ENCODE data around the gene WIF1. TPM values are rescaled to one million over a fixed set of nuclear protein-coding genes. Genes with fewer than 3 reads are reported as not detected.

The WIF1 gene
- total RNA-seq, 1 experiment from 2014 or later = not detected

- in situ Hi-C loops (cut with HindIII; ENCODE audit: low pct_unique_long_range_greater_than_20kb, low sequenced_read_pairs) = no loop called here
- DNase-seq (ENCODE audit: low read depth) = no peak
Measured at GRCh38 chr12:65125975-65126374, 4.9 kb upstream of the WIF1 start.

GRCh38 chr12:65125247-65125646, 4.1 kb upstream of the WIF1 start:
- in situ Hi-C loops (cut with HindIII; ENCODE audit: low pct_unique_long_range_greater_than_20kb, low sequenced_read_pairs) = no loop called here
- no peak for DNase-seq (ENCODE audit: low read depth)

GRCh38 chr12:65123435-65124063, 2.4 kb upstream of the WIF1 start:
- in situ Hi-C loops (cut with HindIII; ENCODE audit: low pct_unique_long_range_greater_than_20kb, low sequenced_read_pairs) = no loop called here
- DNase-seq (ENCODE audit: low read depth) = peak; percentile 22

- in situ Hi-C loops (cut with HindIII; ENCODE audit: low pct_unique_long_range_greater_than_20kb, low sequenced_read_pairs) = no loop called here
- DNase-seq (ENCODE audit: low read depth) = no peak
Measured at GRCh38 chr12:65122703-65123102, 1.6 kb upstream of the WIF1 start.

- in situ Hi-C loops (cut with HindIII; ENCODE audit: low pct_unique_long_range_greater_than_20kb, low sequenced_read_pairs) = no loop called here
- DNase-seq (ENCODE audit: low read depth) = no peak
Measured at GRCh38 chr12:65121956-65122469, 908 bp upstream of the WIF1 start.

GRCh38 chr12:65119063-65119462, 2.0 kb downstream of the WIF1 start:
- no peak for DNase-seq (ENCODE audit: low read depth)
- in situ Hi-C loops (cut with HindIII; ENCODE audit: low pct_unique_long_range_greater_than_20kb, low sequenced_read_pairs) = no loop called here

GRCh38 chr12:65113621-65114035, 7.5 kb downstream of the WIF1 start:
- no peak for DNase-seq (ENCODE audit: low read depth)
- in situ Hi-C loops (cut with HindIII; ENCODE audit: low pct_unique_long_range_greater_than_20kb, low sequenced_read_pairs) = no loop called here

GRCh38 chr12:65106948-65107347, 14.2 kb downstream of the WIF1 start:
- peak; percentile 22 for DNase-seq (ENCODE audit: low read depth)
- in situ Hi-C loops (cut with HindIII; ENCODE audit: low pct_unique_long_range_greater_than_20kb, low sequenced_read_pairs) = no loop called here

- in situ Hi-C loops (cut with HindIII; ENCODE audit: low pct_unique_long_range_greater_than_20kb, low sequenced_read_pairs) = no loop called here
- DNase-seq (ENCODE audit: low read depth) = no peak
Measured at GRCh38 chr12:65100140-65100539, 21.0 kb downstream of the WIF1 start.

GRCh38 chr12:65099182-65099581, 21.9 kb downstream of the WIF1 start:
- in situ Hi-C loops (cut with HindIII; ENCODE audit: low pct_unique_long_range_greater_than_20kb, low sequenced_read_pairs) = no loop called here

GRCh38 chr12:65098364-65098763, 22.7 kb downstream of the WIF1 start:
- DNase-seq (ENCODE audit: low read depth) = no peak
- in situ Hi-C loops (cut with HindIII; ENCODE audit: low pct_unique_long_range_greater_than_20kb, low sequenced_read_pairs) = no loop called here

More at GRCh38 chr12:65099182-65099581, 21.9 kb downstream of the WIF1 start:
- DNase-seq (ENCODE audit: low read depth) = no peak

- DNase-seq (ENCODE audit: low read depth) = no peak
- in situ Hi-C loops (cut with HindIII; ENCODE audit: low pct_unique_long_range_greater_than_20kb, low sequenced_read_pairs) = no loop called here
Measured at GRCh38 chr12:65094722-65095121, 26.4 kb downstream of the WIF1 start.

- DNase-seq (ENCODE audit: low read depth) = no peak
- in situ Hi-C loops (cut with HindIII; ENCODE audit: low pct_unique_long_range_greater_than_20kb, low sequenced_read_pairs) = no loop called here
Measured at GRCh38 chr12:65093606-65094005, 27.5 kb downstream of the WIF1 start.

GRCh38 chr12:65090461-65090860, 30.6 kb downstream of the WIF1 start:
- in situ Hi-C loops (cut with HindIII; ENCODE audit: low pct_unique_long_range_greater_than_20kb, low sequenced_read_pairs) = no loop called here
- DNase-seq (ENCODE audit: low read depth) = no peak

- in situ Hi-C loops (cut with HindIII; ENCODE audit: low pct_unique_long_range_greater_than_20kb, low sequenced_read_pairs) = no loop called here
- DNase-seq (ENCODE audit: low read depth) = no peak
Measured at GRCh38 chr12:65086236-65086635, 34.9 kb downstream of the WIF1 start.

GRCh38 chr12:65084579-65084978, 36.5 kb downstream of the WIF1 start:
- in situ Hi-C loops (cut with HindIII; ENCODE audit: low pct_unique_long_range_greater_than_20kb, low sequenced_read_pairs) = no loop called here
- no peak for DNase-seq (ENCODE audit: low read depth)

GRCh38 chr12:65083581-65083980, 37.5 kb downstream of the WIF1 start:
- in situ Hi-C loops (cut with HindIII; ENCODE audit: low pct_unique_long_range_greater_than_20kb, low sequenced_read_pairs) = no loop called here
- no peak for DNase-seq (ENCODE audit: low read depth)

GRCh38 chr12:65082406-65082805, 38.7 kb downstream of the WIF1 start:
- in situ Hi-C loops (cut with HindIII; ENCODE audit: low pct_unique_long_range_greater_than_20kb, low sequenced_read_pairs) = no loop called here
- no peak for DNase-seq (ENCODE audit: low read depth)

- in situ Hi-C loops (cut with HindIII; ENCODE audit: low pct_unique_long_range_greater_than_20kb, low sequenced_read_pairs) = no loop called here
Measured at GRCh38 chr12:65081496-65081895, 39.6 kb downstream of the WIF1 start.

GRCh38 chr12:65074932-65075331, 46.2 kb downstream of the WIF1 start:
- in situ Hi-C loops (cut with HindIII; ENCODE audit: low pct_unique_long_range_greater_than_20kb, low sequenced_read_pairs) = no loop called here
- DNase-seq (ENCODE audit: low read depth) = no peak

More at GRCh38 chr12:65081496-65081895, 39.6 kb downstream of the WIF1 start:
- DNase-seq (ENCODE audit: low read depth) = no peak

All from Caki2 (cell line).